ENCODE measurements around the gene CHAF1B. TPM values are rescaled to one million over a fixed set of nuclear protein-coding genes. Genes with fewer than 3 reads are reported as not detected.

The CHAF1B gene
- total and polyA plus RNA-seq, 10 of the 15 experiments (the other 5 are each of a cell fraction or from before 2014, with no cell fraction given): 5.9 to 31.5 (median 17.3) TPM

GRCh38 chr21:36355868-36356267 is 29.3 kb upstream of the CHAF1B start:
- in situ Hi-C loops (cut with MboI) (no loop called here), intact Hi-C loops (cut with micrococcal nuclease; ENCODE audit: unreplicated experiment) (no loop called here)
- 66% methylated on average over 2 of the region's 2 CpGs for WGBS (ENCODE audit: insufficient coverage, insufficient replicate concordance, low lambda C conversion rate, missing lambda C conversion rate)
- Histone ChIP-seq H3K4me1 (ENCODE audit: control insufficient read depth, insufficient read depth, low read length) (no peaks in the 10 kb centered on the region), H3K9me3 (replicated peaks; ENCODE audit: control insufficient read depth, insufficient read depth, low read length) (no peaks in the 10 kb centered on the region), H3K79me2 (ENCODE audit: control insufficient read depth, insufficient read depth, low read length) (no peaks in the 10 kb centered on the region), H3K9ac (ENCODE audit: control insufficient read depth, insufficient read depth, low read length) (no peak overlapping the region), H2AFZ (ENCODE audit: control insufficient read depth, low read depth, low read length) (no peak overlapping the region), H3K27me3 (replicated peaks in 1 of 2; ENCODE audit: control insufficient read depth in 2 of 2, insufficient read depth in 2 of 2, low read length in 1 of 2) (no peaks in the 10 kb centered on the region), H4K20me1 (ENCODE audit: control insufficient read depth, insufficient read depth) (no peaks in the 10 kb centered on the region), H3K4me3 (no peak overlapping the region), H3K27ac (ENCODE audit: control insufficient read depth, insufficient read depth) (no peak overlapping the region), H3K4me2 (ENCODE audit: control insufficient read depth, insufficient read depth) (no peak overlapping the region), H3K36me3 (ENCODE audit: control insufficient read depth in 2 of 2, insufficient read depth in 2 of 2, low read length in 1 of 2) (peaks cover 3 to 16% of the 10 kb centered on the region in 2 experiments; a peak in 3 of 4 replicates)
- SMC1A ChIA-PET (ENCODE audit: uncharacterized antibody, unreplicated experiment): no interaction called here
- CTCF ChIA-PET: no interaction called here
- no peak for FAIRE-seq
- ATAC-seq: no peak
- no peak for TF ChIP-seq NBN (IDR thresholded peaks at IDR 0.05)
- TF ChIP-seq SUPT20H (IDR thresholded peaks at IDR 0.05; ENCODE audit: borderline replicate concordance, control insufficient read depth, low read depth, low read length): no peak
- TF ChIP-seq SMC3 (IDR thresholded peaks at IDR 0.05; ENCODE audit: borderline replicate concordance, low read length): no peak
- no peak for TF ChIP-seq EED (IDR thresholded peaks at IDR 0.05; ENCODE audit: low read depth)
- no peak for TF ChIP-seq ATF3 (IDR thresholded peaks at IDR 0.05; ENCODE audit: borderline replicate concordance, extremely low read depth, low read depth, low read length)
- TF ChIP-seq ZNF622 (IDR thresholded peaks at IDR 0.05): no peak
- TF ChIP-seq E2F4 (IDR thresholded peaks at IDR 0.05; ENCODE audit: low read depth, low read length): no peak
- TF ChIP-seq CEBPZ (IDR thresholded peaks at IDR 0.05; ENCODE audit: low read depth, low read length): no peak
- no peak for TF ChIP-seq ZNF592 (IDR thresholded peaks at IDR 0.05)
- no peak for TF ChIP-seq CTCF (IDR thresholded peaks at IDR 0.05 in 2 of 3, conservative IDR thresholded peaks at IDR 0.05 in 1 of 3; ENCODE audit: control insufficient read depth in 2 of 3, extremely low read depth in 1 of 3, insufficient read depth in 1 of 3, low read depth in 3 of 3, low read length in 3 of 3)
- TF ChIP-seq NKRF (conservative IDR thresholded peaks at IDR 0.05): no peak
- POLR2A ChIA-PET: no interaction called here
- RAD21 ChIA-PET (ENCODE audit: unreplicated experiment): no interaction called here
- DNase-seq (ENCODE audit: low read depth, low spot score): no peak
- BruUV-seq (replicated peaks): no TSS peak

Data from GM12878 (cell line).